GM19467 (cell line): ENCODE measurements around the gene MTG1.
"Not testable (repeated sequence)": the region's sequence is repeated elsewhere in the genome, so short reads cannot be mapped to it uniquely, and the experiment has no call there.

Source experiments
- ATAC-seq: cut with Tn5 transposase; IDR thresholded peaks from one replicate; pipeline ENCODE4 v1.9.1; 2021; ENCODE audit warnings: mild to moderate bottlenecking, moderate library complexity; ENCODE audit not compliant: unreplicated experiment

MTG1 gene

DNA sequence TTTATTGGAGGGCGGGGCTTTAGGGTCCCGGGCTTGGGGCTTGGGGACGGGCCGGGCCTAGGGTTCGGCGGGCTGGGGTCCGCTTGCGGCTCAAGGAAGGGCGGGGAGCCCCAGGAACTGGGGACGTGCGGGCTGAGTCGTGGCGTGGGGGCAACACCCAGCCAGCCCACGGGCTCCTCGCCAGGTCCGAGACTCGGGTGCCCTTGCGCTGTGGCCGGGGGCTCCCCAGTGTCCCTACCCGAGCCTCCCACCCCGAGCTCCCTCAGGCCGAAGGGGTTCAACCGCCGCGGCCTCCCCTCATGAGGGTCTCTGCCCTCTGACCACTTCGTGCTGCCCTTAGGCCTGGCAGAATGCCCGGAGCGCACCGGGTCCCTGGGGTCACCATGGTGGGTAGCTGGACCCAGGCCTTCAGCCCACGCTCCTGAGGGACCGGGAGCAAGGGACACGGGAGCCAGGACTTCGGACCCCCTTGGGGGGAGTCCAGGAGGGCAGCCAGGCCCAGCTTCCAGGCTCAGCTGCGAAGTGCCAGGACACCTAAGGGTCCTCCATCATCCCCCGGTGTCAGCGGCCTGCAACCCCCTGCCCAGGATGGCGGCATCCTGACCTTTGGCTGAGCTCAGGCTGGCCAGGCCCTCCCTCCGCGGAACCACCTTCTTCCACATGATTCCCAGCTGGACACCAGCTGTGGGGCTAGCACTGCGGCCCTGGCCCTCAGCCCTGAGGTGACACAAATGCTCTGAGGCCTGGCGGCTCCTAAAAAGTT, 35.6 kb upstream of the MTG1 start:
- ATAC-seq: no peak

DNA sequence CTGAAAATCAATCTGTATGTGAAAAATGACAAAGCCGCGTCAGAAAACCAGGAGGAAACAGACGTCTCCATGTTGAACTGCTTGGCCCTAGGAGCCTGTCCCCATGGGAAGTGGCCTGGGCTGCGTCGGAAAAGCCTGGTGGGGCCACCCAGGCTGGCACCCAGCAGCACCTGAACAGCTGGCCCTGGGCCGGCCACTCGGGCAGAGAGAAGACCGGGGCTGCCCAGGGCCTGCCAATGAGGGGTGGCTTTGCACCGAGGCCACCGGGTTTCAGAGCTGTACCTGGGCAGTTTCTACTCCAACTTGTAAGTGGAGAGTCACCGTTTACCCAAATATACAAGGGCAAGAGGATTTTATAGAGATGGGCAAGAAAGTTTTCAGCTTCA, 35.0 kb upstream of the MTG1 start:
- no peak for ATAC-seq

DNA sequence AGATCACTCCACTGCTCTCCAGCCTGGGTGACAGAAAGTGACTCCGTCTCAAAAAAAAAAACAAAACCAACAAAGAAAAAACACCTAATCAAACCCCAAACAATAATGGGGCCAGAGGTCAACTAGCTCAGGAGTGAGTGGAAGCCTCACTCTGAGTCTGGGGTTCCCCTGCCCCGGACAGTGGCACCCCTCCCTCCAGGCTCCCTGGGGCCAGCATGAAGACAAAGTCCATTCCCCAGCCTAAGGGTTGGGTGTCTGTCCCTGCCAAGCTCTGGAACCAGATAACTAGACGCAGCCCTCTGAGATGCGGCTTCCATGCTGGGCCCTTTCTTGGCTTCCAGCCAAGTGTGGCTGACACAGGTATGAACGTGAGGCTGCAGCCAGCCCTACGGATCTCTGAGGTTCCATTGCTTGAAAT, 34.4 kb upstream of the MTG1 start:
- no peak for ATAC-seq

GRCh38 chr10:133359972-133360610, 33.9 kb upstream of the MTG1 start:
- ATAC-seq: no peak

GRCh38 chr10:133361227-133361626, 32.7 kb upstream of the MTG1 start:
- ATAC-seq: no peak

DNA sequence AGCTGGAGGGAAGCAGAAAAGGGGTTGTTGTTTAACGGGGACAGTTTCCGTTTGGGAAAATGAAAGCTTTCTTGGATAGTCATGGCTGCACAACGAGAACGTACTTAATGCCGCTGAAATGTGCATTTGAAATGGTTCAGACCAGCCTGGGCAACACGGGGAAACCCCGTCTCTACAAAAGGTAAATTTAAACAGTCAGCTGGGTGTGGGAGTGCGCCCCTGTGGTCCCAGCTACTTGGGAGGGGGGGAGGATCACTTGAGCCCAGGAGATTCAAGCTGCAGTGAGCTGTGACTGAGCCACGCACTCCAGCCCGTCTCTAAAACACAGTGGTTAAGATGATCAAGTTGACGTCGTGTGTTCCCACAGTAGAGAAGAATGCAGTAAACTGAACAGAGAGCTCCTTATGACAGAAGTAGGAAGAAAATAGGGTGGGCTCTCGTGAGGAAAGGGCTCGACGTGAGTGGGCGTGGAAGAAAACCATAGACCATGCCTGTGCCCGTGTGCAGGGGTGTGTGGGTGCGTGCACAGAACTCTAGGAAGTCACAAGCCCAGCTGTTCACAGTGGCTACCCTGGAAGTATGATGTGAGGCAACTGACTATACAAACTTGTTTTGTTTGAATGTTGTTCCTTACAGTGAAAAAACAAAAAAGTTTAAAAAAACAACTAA, 32.0 kb upstream of the MTG1 start:
- ATAC-seq: no peak

DNA sequence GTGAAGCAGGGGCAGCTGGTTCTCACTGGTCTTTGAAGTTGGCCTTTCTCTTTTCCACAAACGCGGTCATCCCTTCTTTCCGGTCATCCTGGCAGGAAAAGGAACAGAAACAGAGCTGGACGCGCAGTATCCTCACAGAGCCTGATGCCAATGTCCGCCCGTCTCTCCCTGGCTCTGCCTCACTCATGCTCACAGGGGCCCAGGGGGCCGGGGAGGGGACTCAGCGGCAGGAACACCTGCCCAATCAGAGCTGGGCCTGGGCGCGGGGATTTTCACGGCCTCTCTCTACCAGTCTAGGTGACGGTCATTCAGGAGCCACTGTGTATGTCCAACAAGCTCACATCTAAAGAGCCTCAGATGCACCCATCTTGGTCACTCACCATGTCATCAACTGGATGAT, 31.1 kb upstream of the MTG1 start:
- no peak for ATAC-seq

DNA sequence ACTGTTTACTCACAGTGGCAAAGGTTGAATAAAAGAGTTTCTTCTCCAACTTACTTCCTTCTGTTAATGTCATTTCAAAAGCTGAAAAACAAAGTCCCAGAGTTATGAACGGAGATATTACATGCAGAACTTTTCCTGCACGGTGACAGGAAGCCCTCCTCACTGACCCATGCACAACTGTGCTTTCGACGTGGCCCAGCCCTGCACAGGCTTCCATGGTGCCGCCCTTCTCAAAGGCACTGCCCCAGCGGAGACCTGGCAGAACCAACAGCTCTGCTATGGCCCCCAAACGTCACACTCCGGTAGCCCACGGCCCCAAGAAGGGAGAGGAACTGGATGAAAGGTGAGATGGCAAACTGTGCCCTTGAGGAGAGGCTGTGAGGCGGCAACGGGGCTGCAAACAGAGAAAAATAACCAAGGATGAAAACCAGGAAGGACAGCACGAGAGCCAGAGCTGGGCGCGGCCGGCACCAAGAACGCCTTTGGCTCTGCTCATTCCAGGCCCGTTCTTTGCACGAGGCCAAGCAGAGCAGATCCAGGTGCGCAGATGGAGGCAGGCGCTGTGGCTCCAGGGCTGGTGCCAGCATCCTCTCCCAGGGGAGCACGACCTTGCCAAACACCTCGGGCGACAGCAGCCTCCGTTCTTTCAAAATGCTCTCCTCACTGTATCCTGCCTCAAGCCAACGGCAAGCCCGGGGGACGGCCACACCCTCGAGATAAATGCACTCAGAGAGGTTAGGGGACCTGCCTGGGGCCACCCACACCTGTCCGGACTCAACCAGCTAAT, 29.1 kb upstream of the MTG1 start:
- no peak for ATAC-seq

DNA sequence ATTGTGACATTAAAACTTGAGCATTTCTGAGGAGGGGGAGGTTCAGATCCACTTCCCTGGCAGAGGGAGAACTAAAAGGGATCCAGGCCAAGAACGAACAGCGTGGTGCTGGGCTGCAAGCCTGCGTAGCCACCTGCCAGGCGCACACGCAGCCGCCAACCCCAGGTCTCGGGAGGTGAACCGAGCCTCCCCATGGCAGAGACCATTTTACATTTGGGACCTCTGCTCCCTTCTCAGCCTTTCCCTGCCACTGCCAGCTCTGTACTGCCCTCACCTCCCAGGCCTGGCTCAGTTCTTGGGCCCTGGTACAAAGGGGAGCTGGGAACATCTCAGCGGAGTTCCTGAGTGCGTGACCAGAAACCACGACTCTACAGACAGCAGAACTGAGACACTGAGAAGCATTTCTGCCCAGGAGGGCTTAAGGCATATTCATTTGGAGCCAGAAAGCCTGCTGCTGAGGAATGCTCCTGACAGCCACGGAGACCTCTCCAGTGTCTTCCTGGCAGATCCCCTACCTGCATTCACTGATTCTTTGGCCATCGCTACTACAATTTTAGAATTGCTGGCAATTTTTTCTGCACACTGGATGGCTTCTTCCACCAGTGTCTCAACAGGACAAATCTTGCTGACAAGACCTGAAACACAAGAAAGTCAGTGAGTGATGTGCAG, 28.4 kb upstream of the MTG1 start:
- ATAC-seq: no peak

GRCh38 chr10:133366130-133366478, 27.9 kb upstream of the MTG1 start:
- no peak for ATAC-seq

- no peak for ATAC-seq
These were observed 27.2 kb upstream of the MTG1 start for GRCh38 chr10:133366751-133367150.

GRCh38 chr10:133367461-133367860, 26.5 kb upstream of the MTG1 start:
- ATAC-seq: not testable (repeated sequence)

- no peak for ATAC-seq
These were observed 25.8 kb upstream of the MTG1 start for GRCh38 chr10:133368153-133368552.

GRCh38 chr10:133370030-133370786, 23.7 kb upstream of the MTG1 start:
- no peak for ATAC-seq

DNA sequence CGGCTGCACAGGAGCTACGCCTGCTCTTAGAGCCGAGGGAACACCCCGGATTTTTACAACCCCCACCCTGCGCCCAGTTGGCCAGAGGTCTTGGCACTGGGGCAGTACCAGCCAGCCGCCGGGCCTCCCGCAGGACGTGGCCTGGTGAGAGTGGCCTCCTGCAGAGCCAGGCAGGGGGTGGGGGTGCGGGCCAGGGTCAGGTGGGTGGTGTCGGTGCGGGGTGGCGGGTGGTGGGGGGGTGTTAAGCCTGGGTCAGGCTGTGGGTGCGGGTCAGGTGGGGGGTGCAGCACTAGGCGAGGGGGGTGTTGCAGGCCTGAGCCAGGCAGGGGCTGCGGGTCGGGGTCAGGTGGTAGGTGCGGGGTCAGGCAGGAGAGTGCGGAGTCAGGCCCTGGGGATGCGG, 21.4 kb upstream of the MTG1 start:
- ATAC-seq: no peak

DNA sequence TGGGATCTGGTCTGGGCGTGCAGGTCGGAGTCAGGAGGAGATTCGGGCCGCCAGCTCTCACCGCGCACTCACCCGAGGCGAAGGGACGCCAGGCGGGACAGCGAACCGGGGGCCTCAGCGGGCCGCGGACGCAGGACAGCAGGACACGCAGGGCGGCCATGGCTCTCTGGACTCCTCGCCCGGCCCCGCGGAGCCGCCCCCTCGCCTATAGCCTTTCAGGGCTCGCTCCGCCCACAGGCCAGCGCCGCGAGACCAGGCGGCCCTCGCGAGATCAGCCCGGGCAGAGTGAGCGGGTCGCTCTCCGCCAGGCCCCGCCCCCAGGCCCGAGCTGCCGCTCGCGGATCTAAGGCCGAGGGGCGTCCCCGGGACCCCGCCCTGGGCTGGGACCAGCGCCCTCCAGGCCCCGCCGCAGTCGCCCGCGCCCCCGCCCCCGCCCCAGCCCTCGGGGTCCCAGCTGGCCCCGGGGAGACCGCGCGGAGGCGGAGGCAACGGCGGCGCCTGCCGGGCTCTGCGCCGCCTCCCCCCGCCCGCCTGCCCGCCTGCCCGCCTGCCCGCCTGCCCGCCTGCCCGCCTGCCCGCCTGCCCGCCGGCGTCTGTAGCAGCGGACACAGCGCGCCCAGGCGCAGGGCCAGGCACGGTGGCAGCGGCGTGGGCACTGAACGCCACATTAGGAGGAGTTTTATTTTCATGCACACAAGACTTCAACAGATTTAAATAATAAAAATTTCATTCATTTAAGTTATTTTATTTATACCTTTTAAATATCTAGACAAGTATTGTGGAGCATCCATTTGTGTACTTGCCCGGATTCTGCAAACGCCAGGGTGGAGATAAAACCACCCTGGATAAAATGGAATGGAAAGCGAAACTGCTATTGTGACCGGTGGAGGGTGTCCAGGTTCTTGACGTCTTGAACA, 20.5 kb upstream of the MTG1 start, which contains the start of gene ECHS1:
Gene ECHS1, minus strand, starts transcription at position 181 of the 917 bp plus-strand sequence. Its CDS starts 21 bp downstream, at position 160.
- ATAC-seq: peak; percentile 94

DNA sequence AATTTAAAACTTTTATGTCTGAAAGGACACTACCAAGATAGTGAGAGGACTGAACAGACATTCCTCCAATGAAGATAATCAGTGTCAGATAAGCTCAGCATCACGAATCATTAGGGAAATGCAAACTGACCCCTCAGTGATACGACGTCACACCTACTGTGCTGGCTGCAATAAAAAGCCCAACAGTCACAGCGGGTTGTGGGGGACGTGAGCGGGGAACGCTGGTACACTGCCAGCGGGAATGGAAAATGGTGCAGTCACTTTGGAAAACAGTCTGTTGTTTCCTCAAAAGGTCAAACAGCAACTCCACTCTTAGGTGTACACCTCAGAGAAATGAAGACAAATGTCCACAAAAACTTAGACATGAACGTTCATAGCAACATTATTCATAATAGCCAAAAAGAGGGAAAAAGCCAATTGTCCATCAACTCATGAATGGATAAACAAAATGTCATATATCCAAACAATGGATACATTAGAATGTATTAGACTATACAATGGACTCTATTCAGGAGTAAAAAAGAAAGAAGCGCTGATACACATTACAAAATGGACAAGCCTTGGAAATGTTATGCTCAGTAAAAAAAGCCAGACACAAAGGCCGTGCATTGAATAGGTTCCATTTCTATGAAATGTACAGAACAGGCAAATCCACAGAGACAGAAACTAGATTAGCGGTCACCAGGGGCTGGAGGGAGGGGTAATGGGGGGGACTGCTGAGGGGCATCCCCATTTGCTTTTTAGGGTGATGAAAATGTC, 18.4 kb upstream of the MTG1 start:
- ATAC-seq: no peak

GRCh38 chr10:133376183-133376582, 17.8 kb upstream of the MTG1 start:
- ATAC-seq: not testable (repeated sequence)
